ENCODE results near the gene ZNF98.

The ZNF98 gene

GRCh38 chr19:22422211-22422610, at the start of gene ZNF98:
Gene ZNF98, minus strand, starts transcription at chr19:22422346. Its CDS starts 122 bp downstream, at chr19:22422224.
- peaks cover 0 to 3% of the 10 kb centered on the region in 2 donors for H3K9me3 ChIP-seq (ENCODE audit: control insufficient read depth in 1 of 2, low read length in 2 of 2)
- peak within 1 kb of the TSS in 1 of 2 donors; percentile 67 for H3K4me3 ChIP-seq (ENCODE audit: low read depth in 1 of 2, low read length in 2 of 2)
- H3K27me3 ChIP-seq (ENCODE audit: low read depth, low read length), result no peaks in the 10 kb centered on the region
- no peaks in the 10 kb centered on the region for H3K36me3 ChIP-seq (ENCODE audit: control insufficient read depth in 1 of 2, insufficient read depth in 2 of 2, low read length in 2 of 2)
- H3K4me1 ChIP-seq (ENCODE audit: control insufficient read depth in 1 of 2, insufficient read depth in 2 of 2, low read length in 2 of 2), result no peaks in the 10 kb centered on the region
- no peak within 1 kb of the TSS for H3K27ac ChIP-seq (ENCODE audit: low read length)

- Histone ChIP-seq H3K27me3 (ENCODE audit: low read depth, low read length) (no peaks in the 10 kb centered on the region), H3K36me3 (ENCODE audit: control insufficient read depth in 1 of 2, insufficient read depth in 2 of 2, low read length in 2 of 2) (no peaks in the 10 kb centered on the region), H3K4me1 (ENCODE audit: control insufficient read depth in 1 of 2, insufficient read depth in 2 of 2, low read length in 2 of 2) (no peaks in the 10 kb centered on the region), H3K27ac (ENCODE audit: low read length) (no peak overlapping the region), H3K9me3 (ENCODE audit: control insufficient read depth in 1 of 2, low read length in 2 of 2) (peaks cover 0 to 31% of the 10 kb centered on the region in 2 donors), H3K4me3 (ENCODE audit: low read depth in 1 of 2, low read length in 2 of 2) (no peak overlapping the region)
These were observed 24.5 kb upstream of the ZNF98 start for GRCh38 chr19:22446605-22447004.

- H3K27ac ChIP-seq (ENCODE audit: low read length), result no peak overlapping the region
- H3K27me3 ChIP-seq (ENCODE audit: low read depth, low read length), result no peaks in the 10 kb centered on the region
- peaks cover 0 to 33% of the 10 kb centered on the region in 2 donors for H3K9me3 ChIP-seq (ENCODE audit: control insufficient read depth in 1 of 2, low read length in 2 of 2)
These were observed 15.9 kb upstream of the ZNF98 start for GRCh38 chr19:22438011-22438410.

GRCh38 chr19:22427960-22428913, 6.1 kb upstream of the ZNF98 start:
- Histone ChIP-seq H3K4me3 (ENCODE audit: low read depth in 1 of 2, low read length in 2 of 2) (peak overlapping the region in 1 of 2 donors; percentile 56), H3K9me3 (ENCODE audit: control insufficient read depth in 1 of 2, low read length in 2 of 2) (peaks cover 0 to 6% of the 10 kb centered on the region in 2 donors), H3K27ac (ENCODE audit: low read length) (no peak overlapping the region), H3K27me3 (ENCODE audit: low read depth, low read length) (no peaks in the 10 kb centered on the region), H3K36me3 (ENCODE audit: control insufficient read depth in 1 of 2, insufficient read depth in 2 of 2, low read length in 2 of 2) (no peaks in the 10 kb centered on the region), H3K4me1 (ENCODE audit: control insufficient read depth in 1 of 2, insufficient read depth in 2 of 2, low read length in 2 of 2) (peaks cover 0 to 8% of the 10 kb centered on the region in 2 donors)

More at GRCh38 chr19:22438011-22438410, 15.9 kb upstream of the ZNF98 start:
- Histone ChIP-seq H3K4me3 (ENCODE audit: low read depth in 1 of 2, low read length in 2 of 2) (no peak overlapping the region), H3K36me3 (ENCODE audit: control insufficient read depth in 1 of 2, insufficient read depth in 2 of 2, low read length in 2 of 2) (no peaks in the 10 kb centered on the region), H3K4me1 (ENCODE audit: control insufficient read depth in 1 of 2, insufficient read depth in 2 of 2, low read length in 2 of 2) (no peaks in the 10 kb centered on the region)

GRCh38 chr19:22427547-22427946, 5.4 kb upstream of the ZNF98 start:
- Histone ChIP-seq H3K9me3 (ENCODE audit: control insufficient read depth in 1 of 2, low read length in 2 of 2) (peaks cover 0 to 7% of the 10 kb centered on the region in 2 donors), H3K27me3 (ENCODE audit: low read depth, low read length) (no peaks in the 10 kb centered on the region), H3K27ac (ENCODE audit: low read length) (no peak overlapping the region), H3K4me1 (ENCODE audit: control insufficient read depth in 1 of 2, insufficient read depth in 2 of 2, low read length in 2 of 2) (peaks cover 0 to 8% of the 10 kb centered on the region in 2 donors), H3K4me3 (ENCODE audit: low read depth in 1 of 2, low read length in 2 of 2) (peak overlapping the region in 1 of 2 donors; percentile 56), H3K36me3 (ENCODE audit: control insufficient read depth in 1 of 2, insufficient read depth in 2 of 2, low read length in 2 of 2) (no peaks in the 10 kb centered on the region)

- H3K9me3 ChIP-seq (ENCODE audit: control insufficient read depth in 1 of 2, low read length in 2 of 2), result peaks cover 0 to 7% of the 10 kb centered on the region in 2 donors
- no peak overlapping the region for H3K27ac ChIP-seq (ENCODE audit: low read length)
These were observed 4.8 kb upstream of the ZNF98 start for GRCh38 chr19:22426901-22427300.

GRCh38 chr19:22421797-22422196, 349 bp downstream of the ZNF98 start:
- Histone ChIP-seq H3K9me3 (ENCODE audit: control insufficient read depth in 1 of 2, low read length in 2 of 2) (peaks cover 0 to 3% of the 10 kb centered on the region in 2 donors), H3K36me3 (ENCODE audit: control insufficient read depth in 1 of 2, insufficient read depth in 2 of 2, low read length in 2 of 2) (no peaks in the 10 kb centered on the region), H3K27ac (ENCODE audit: low read length) (no peak overlapping the region), H3K27me3 (ENCODE audit: low read depth, low read length) (no peaks in the 10 kb centered on the region), H3K4me1 (ENCODE audit: control insufficient read depth in 1 of 2, insufficient read depth in 2 of 2, low read length in 2 of 2) (no peaks in the 10 kb centered on the region), H3K4me3 (ENCODE audit: low read depth in 1 of 2, low read length in 2 of 2) (peak overlapping the region in 1 of 2 donors; percentile 67)

More at GRCh38 chr19:22426901-22427300, 4.8 kb upstream of the ZNF98 start:
- Histone ChIP-seq H3K27me3 (ENCODE audit: low read depth, low read length) (no peaks in the 10 kb centered on the region), H3K4me3 (ENCODE audit: low read depth in 1 of 2, low read length in 2 of 2) (no peak overlapping the region), H3K36me3 (ENCODE audit: control insufficient read depth in 1 of 2, insufficient read depth in 2 of 2, low read length in 2 of 2) (no peaks in the 10 kb centered on the region), H3K4me1 (ENCODE audit: control insufficient read depth in 1 of 2, insufficient read depth in 2 of 2, low read length in 2 of 2) (peaks cover 0 to 8% of the 10 kb centered on the region in 2 donors)

- Histone ChIP-seq H3K27me3 (ENCODE audit: low read depth, low read length) (no peaks in the 10 kb centered on the region), H3K27ac (ENCODE audit: low read length) (no peak overlapping the region), H3K9me3 (ENCODE audit: control insufficient read depth in 1 of 2, low read length in 2 of 2) (no peaks in the 10 kb centered on the region), H3K4me3 (ENCODE audit: low read depth in 1 of 2, low read length in 2 of 2) (no peak overlapping the region), H3K4me1 (ENCODE audit: control insufficient read depth in 1 of 2, insufficient read depth in 2 of 2, low read length in 2 of 2) (no peaks in the 10 kb centered on the region), H3K36me3 (ENCODE audit: control insufficient read depth in 1 of 2, insufficient read depth in 2 of 2, low read length in 2 of 2) (no peaks in the 10 kb centered on the region)
These were observed 67.5 kb downstream of the ZNF98 start for GRCh38 chr19:22354665-22355064.
